Small intestine (tissue), 7 donors: Measurements from ENCODE around the gene PSG1. TPM values are rescaled to one million over a fixed set of nuclear protein-coding genes. Genes with fewer than 3 reads are reported as not detected.
"Not testable (repeated sequence)": the region's sequence is repeated elsewhere in the genome, so short reads cannot be mapped to it uniquely, and the experiment has no call there.

Experiments used
- DNase-seq, 2 donors: peaks; one replicate each; pipeline versions ENCODE4 v3.0.0 to v3.0.0-alpha.2; 2013
- FAIRE-seq: peaks from 2 replicates; lab custom pipeline; 2012; peaks lifted over from hg19 to GRCh38; lab: Jason Lieb, UNC
- H3K27ac ChIP-seq, 3 donors: one replicate each; pipeline ENCODE4 v1.5.1; 2013; ENCODE audit warnings: low read length in 2 of 3, mild to moderate bottlenecking in 2 of 3, control low read depth in 1 of 3, inconsistent platforms in 1 of 3, low read depth in 1 of 3, moderate library complexity in 1 of 3
- H3K27me3 ChIP-seq, 3 donors: one replicate each; pipeline ENCODE4 v1.6.1; 2013; ENCODE audit warnings: low read length in 3 of 3, inconsistent platforms in 1 of 3; ENCODE audit not compliant: control insufficient read depth in 3 of 3, insufficient read depth in 3 of 3
- H3K36me3 ChIP-seq, 3 donors: one replicate each; pipeline ENCODE4 v1.6.1; 2013; ENCODE audit warnings: low read length in 3 of 3, inconsistent platforms in 1 of 3, low read depth in 1 of 3, mild to moderate bottlenecking in 1 of 3, moderate library complexity in 1 of 3; ENCODE audit not compliant: control insufficient read depth in 3 of 3, insufficient read depth in 2 of 3
- H3K4me1 ChIP-seq, 3 donors: one replicate each; pipeline ENCODE4 v1.6.1; 2013; ENCODE audit warnings: low read length in 2 of 3, inconsistent platforms in 1 of 3, low read depth in 1 of 3, mild to moderate bottlenecking in 1 of 3, moderate library complexity in 1 of 3; ENCODE audit not compliant: control insufficient read depth in 3 of 3, insufficient read depth in 2 of 3
- H3K4me3 ChIP-seq, 3 donors: one replicate each; pipeline ENCODE4 v1.5.1; 2013; ENCODE audit warnings: low read length in 3 of 3, control low read depth in 1 of 3, inconsistent platforms in 1 of 3, low read depth in 1 of 3, mild to moderate bottlenecking in 1 of 3, moderate library complexity in 1 of 3
- H3K9me3 ChIP-seq, 2 donors: one replicate each; pipeline ENCODE4 v1.6.1; 2013; ENCODE audit warnings: low read depth in 1 of 2, low read length in 1 of 2; ENCODE audit not compliant: control insufficient read depth in 2 of 2, insufficient read depth in 1 of 2
- WGBS, 3 donors: extraction: QIAGEN DNeasy Blood & Tissue Kit; methylation state at CpG; one replicate each; pipeline ENCODE4 v1.1.7; 2013; 5-methylcytosine and 5-hydroxymethylcytosine counted together
- polyA plus RNA-seq, 4 donors: library from polyadenylated mRNA; stranded (reverse) in 3 of 4; unstranded in 1 of 4; fragments of 200-250 nt in 3 of 4; fragments of 120-200 nt in 1 of 4; gene quantifications; one replicate each; pipeline versions ENCODE4 v1.2.1 to v1.2.3, GENCODE V29; 2013
- donor health status: healthy with polysubstance abuse.
- donor health status: control.
- donor health status: control.
- donor health status: Bipolar disorder and iron deficiency.
- donor health status: healthy.

The PSG1 gene
- polyA plus RNA-seq, 4 donors = not detected

- not testable (repeated sequence) for FAIRE-seq, DNase-seq
- 29 to 53% (median 38%) methylated on average over 1 of the region's 1 CpG for WGBS, 3 donors
These were observed 19.1 kb upstream of the PSG1 start for GRCh38 chr19:42898656-42899055.

GRCh38 chr19:42897729-42898128, 18.2 kb upstream of the PSG1 start:
- DNase-seq, FAIRE-seq, H3K4me1 ChIP-seq, H3K4me3 ChIP-seq, H3K27me3 ChIP-seq, H3K9me3 ChIP-seq, H3K36me3 ChIP-seq, H3K27ac ChIP-seq: not testable (repeated sequence)
- 4 to 16% (median 5%) methylated on average over 1 of the region's 1 CpG for WGBS, 3 donors

More at GRCh38 chr19:42898656-42899055, 19.1 kb upstream of the PSG1 start:
- H3K9me3 ChIP-seq, H3K36me3 ChIP-seq, H3K27ac ChIP-seq, H3K27me3 ChIP-seq, H3K4me3 ChIP-seq, H3K4me1 ChIP-seq: not testable (repeated sequence)

- H3K4me1 ChIP-seq, H3K9me3 ChIP-seq, H3K36me3 ChIP-seq, DNase-seq, H3K4me3 ChIP-seq, FAIRE-seq, H3K27me3 ChIP-seq, H3K27ac ChIP-seq: not testable (repeated sequence)
- WGBS, 3 donors = 74 to 88% (median 88%) methylated on average over 7 of the region's 7 CpGs
These were observed 10.9 kb upstream of the PSG1 start for GRCh38 chr19:42890446-42890845.

GRCh38 chr19:42887876-42888445, 8.4 kb upstream of the PSG1 start:
- not testable (repeated sequence) for H3K36me3 ChIP-seq, H3K27me3 ChIP-seq, H3K4me1 ChIP-seq, FAIRE-seq, DNase-seq, H3K9me3 ChIP-seq, H3K4me3 ChIP-seq, H3K27ac ChIP-seq

GRCh38 chr19:42882730-42883129, 3.2 kb upstream of the PSG1 start:
- H3K27me3 ChIP-seq, H3K9me3 ChIP-seq, H3K27ac ChIP-seq, H3K4me1 ChIP-seq, H3K36me3 ChIP-seq, H3K4me3 ChIP-seq, FAIRE-seq, DNase-seq: not testable (repeated sequence)
- WGBS, 3 donors = 73 to 76% (median 74%) methylated on average over 2 of the region's 2 CpGs

- H3K4me3 ChIP-seq, H3K9me3 ChIP-seq, H3K36me3 ChIP-seq, H3K27me3 ChIP-seq, DNase-seq, FAIRE-seq, H3K27ac ChIP-seq, H3K4me1 ChIP-seq: not testable (repeated sequence)
- WGBS, 3 donors = 34 to 56% (median 50%) methylated on average over 5 of the region's 5 CpGs
These were observed 2.5 kb upstream of the PSG1 start for GRCh38 chr19:42882010-42882409.

DNA sequence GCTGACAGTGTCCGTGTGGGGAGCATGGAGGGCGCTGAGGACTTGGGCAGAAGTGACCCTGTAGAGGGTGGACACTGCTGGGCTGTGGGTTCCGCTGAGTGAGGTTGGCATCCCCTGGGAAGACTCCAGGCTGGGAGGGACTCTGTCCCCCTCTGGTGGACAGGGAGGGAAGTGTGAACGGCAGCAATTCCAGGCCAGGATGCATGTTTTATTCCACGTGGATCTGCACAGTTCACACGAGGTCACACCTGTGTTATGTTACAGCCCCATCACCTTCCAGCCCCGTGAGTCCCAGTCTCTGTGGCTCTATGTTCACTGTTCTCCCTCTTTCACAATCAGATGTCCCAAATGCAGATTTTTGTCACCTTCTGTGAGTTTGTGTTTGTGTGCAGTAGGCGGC, 1.8 kb upstream of the PSG1 start:
- not testable (repeated sequence) for H3K27ac ChIP-seq, H3K36me3 ChIP-seq, H3K4me1 ChIP-seq, DNase-seq, H3K4me3 ChIP-seq, H3K27me3 ChIP-seq, FAIRE-seq, H3K9me3 ChIP-seq
- 56 to 61% (median 59%) methylated on average over 8 of the region's 8 CpGs for WGBS, 3 donors

- H3K27me3 ChIP-seq, H3K36me3 ChIP-seq, H3K9me3 ChIP-seq, H3K4me1 ChIP-seq, DNase-seq, H3K27ac ChIP-seq, H3K4me3 ChIP-seq, FAIRE-seq: not testable (repeated sequence)
- WGBS, 3 donors = 74 to 84% (median 79%) methylated on average over 7 to 9 of the region's 9 CpGs
These were observed 1.1 kb upstream of the PSG1 start for GRCh38 chr19:42880621-42881020.

- H3K27ac ChIP-seq, H3K27me3 ChIP-seq, H3K9me3 ChIP-seq, H3K4me3 ChIP-seq, H3K36me3 ChIP-seq, H3K4me1 ChIP-seq, FAIRE-seq, DNase-seq: not testable (repeated sequence)
These were observed 2.9 kb downstream of the PSG1 start for GRCh38 chr19:42876596-42876995.
